OCI-LY7 (cell line): ENCODE data around the gene VEGFD.

Source experiments
- CTCF ChIP-seq: fragments of 200-600 bp; sonication (generic); conservative IDR thresholded peaks from 2 replicates; pipeline ENCODE4 v1.5.1; 2014; ENCODE audit warnings: mild to moderate bottlenecking, antibody characterized with exemption, low read length, moderate library complexity, mixed read lengths
- EZH2phosphoT487 ChIP-seq: fragments of 200-600 bp; sonication (generic); IDR thresholded peaks from 2 replicates; pipeline ENCODE4 v1.6.1; 2018; ENCODE audit warnings: low read depth, borderline replicate concordance, mild to moderate bottlenecking, mixed run types, antibody characterized with exemption, low read length, moderate library complexity, mixed read lengths

GRCh38 chrX:15345976-15346375, 38.2 kb downstream of the VEGFD start:
- no peak for TF ChIP-seq CTCF
- TF ChIP-seq EZH2phosphoT487 = no peak
